GM19463 (cell line): ENCODE measurements around the gene GPATCH11.

Experiments used
- ATAC-seq: cut with Tn5 transposase; IDR thresholded peaks from one replicate; pipeline ENCODE4 v1.9.1; 2021; ENCODE audit warnings: mild to moderate bottlenecking, moderate library complexity; ENCODE audit not compliant: unreplicated experiment

The GPATCH11 gene

DNA sequence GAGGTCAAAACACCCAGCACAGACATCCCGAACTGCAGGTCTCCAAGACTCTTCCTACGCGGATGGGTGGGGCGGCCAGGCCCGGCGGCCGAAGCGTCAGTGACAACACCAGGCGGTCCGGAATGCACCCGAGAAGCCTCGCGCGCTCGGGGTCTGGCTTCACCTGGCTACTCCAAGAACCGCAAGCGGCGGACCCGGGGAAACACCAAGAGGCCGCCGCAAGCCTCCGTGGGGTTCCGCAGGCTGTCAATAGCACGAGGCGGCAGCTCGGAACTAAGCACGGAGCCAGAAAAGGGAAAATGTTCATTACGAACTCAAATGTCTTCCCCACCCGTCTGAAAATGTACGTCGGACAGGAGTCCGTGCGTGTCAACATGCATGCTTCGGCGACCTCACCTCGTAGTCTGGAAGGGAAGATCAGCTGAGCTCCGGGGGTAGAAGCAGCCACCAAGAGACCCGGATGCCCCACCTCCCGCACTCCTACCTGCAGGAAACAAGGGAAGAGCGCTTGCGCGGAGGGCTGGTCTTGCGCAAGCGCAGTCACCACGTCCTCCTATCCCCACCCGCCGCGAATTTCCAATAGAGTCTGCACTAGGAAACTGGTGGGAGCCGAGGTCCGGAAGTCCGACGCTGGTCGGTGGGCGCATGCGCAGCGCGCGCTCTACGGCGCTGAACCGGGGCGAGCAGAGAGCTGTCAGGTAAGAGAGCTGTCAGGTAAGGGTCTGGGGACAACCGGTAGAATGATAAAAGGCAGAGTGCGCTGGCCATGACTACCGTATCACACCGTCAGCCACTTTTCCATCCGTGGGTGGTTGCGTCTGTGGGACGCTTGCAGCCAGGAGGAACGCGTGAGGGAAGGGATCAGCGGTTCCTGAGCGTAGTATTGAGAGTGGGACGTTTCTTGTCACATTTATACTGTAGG is at the start of gene GPATCH11, which contains the start of gene HEATR5B:
TSS of gene GPATCH11 (plus strand) at position 646 of the 922 bp plus-strand sequence. CDS start 3,864 bp downstream, outside the sequence.
TSS of gene HEATR5B (minus strand) at position 500 of the 922 bp plus-strand sequence. CDS start 958 bp downstream, outside the sequence.
- ATAC-seq, result peak; percentile 86

DNA sequence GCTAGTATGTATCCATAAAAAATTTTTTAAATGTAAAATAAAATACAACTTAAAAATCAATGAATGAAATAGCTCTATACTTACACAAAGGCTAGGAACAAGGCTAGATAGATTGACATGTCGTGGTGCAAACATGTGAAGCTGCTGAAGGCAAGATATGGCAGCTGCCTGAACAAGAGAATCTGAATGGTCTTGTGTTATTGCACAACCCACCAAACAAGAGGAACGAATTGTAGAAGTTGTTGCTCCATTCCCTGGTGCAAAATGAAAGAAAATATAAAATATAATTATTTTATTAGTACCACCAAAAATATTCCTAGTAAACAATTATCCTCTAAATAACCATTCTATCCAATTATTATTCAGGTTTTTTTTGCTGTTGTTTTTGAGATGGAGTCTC is 46.5 kb upstream of the GPATCH11 start:
- no peak for ATAC-seq

DNA sequence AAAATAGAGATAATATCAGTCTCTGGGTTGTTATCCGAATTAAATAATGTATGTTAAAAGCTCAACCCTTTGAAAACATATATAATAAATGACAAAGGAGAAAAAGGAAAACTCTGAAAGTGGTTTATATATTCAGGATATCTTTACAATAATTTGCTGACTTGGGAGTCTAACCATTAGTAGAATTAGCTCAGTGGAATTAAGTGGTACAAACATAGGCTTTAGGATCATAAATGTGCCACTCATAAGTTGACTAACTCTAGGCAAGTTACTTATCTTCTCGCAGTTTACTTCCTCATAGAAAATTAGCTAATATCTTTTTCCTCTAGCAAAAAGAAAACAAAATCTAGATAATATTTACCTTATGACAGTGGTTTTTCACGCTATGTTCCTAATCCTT is 44.7 kb upstream of the GPATCH11 start:
- ATAC-seq, result no peak

DNA sequence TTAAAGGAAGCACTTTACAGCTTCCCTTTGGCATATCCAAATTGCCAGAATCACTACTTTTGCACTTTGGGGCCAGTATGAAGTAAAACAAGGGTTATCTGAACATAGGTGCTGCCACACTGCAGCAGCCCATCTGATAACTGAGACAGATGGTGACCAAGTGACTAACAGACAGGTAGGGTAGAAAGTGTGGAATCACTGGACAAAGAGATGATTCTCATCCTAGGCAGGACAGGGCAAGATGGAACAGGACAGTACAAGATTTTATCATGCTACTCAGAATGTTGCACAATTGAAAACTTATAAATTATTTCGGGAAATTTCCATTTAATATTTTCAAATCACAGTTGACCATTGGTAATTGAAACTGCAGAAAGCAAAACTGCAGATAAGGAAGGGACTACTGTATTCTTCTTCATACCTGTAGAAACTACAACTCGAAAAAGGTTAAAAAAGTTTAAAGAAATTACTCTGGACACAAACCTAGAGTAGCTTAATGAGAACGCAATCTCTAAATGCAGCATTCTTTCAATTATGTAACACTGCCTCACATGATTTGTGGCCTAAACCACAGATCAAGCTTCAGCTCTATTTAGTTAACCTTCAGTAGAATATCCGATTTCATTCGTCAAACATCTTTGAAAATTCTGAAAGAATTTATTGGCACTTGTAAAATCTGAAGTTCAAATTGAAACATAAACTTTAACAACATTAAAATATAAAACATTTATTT is 31.6 kb upstream of the GPATCH11 start:
- ATAC-seq, result no peak

DNA sequence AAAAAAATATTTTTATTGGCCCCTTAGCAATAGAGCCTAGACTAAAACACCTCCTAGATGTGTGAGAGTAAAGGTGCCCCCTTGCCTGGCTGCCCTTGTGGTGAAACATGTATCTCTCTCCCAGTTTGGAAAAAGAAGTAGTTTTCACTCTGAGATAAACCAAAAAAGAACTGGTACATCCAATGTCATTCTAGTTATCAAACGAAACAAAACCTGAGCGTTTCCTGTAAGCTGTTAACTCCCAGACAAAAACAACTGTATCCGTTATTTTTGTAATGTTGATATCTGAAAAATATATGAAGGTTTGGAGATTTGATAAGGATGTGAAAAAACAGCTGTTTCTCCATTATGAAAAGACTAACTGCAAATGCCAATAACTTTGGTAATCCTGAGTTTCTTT is 24.5 kb upstream of the GPATCH11 start:
- ATAC-seq, result no peak

DNA sequence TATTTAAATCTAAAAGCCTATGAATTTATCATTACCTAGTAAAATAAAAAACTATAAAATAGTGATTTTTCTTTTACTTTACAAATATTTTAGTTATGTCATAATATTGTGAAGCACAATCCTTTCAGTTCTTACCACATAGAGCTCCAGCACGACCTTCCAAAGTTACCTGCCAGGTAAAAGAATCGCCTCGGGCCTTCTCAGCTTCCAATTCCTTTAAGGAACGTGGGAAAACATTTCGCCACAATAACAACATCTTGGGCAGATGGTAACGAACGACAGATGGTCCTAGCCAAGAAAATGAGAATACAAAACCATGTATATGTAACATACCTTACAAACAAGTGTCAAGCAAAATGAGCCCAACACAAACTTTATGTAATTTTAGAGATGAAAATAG is 23.9 kb upstream of the GPATCH11 start:
- no peak for ATAC-seq

DNA sequence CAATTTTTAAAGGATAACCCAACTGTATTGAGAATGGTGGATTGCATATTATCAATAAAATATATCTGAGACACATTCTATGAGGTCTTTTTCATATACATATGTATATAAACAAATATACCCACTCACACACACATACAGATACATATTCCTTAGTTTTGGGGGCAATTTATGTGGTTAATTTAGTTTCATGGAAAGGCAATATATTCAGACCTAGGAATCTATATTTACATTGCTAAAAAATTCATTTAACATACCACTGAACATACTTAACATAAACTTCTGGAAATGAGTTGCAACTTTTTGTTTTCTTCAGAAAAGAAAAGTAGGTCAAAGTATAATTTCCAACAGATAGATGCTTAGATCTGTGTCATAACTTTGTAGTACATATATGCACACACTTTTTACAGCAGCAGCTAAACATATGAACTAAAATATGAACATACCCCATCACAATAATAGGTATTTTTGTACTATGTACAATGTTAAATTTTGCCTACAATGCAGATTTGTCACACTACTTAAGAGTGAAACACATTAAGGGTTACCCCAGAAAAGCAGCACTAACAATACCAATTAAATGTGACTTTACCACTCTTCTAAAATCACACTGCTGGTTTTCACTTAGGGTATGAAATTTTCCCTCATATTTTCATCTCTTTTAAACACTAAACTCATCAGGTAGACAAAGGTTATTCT is 23.2 kb upstream of the GPATCH11 start:
- no peak for ATAC-seq

DNA sequence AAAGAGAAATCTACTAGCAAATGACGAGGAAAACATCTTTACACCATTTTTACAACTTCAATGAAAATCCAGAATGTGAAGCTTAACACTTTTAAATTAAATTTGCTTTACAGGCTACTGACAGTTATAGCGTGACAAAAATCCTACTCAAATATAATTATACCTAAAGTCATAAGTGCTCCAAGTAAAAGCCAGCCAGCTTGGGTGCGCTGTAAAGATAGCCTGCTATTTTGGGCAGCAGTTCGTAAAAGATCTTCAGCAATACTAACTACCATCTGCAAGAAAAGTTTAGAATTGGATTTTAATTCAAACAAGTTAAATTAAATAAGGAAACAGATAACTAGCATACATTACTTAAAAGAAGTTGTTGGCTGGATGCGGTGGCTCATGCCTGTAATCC is 22.5 kb upstream of the GPATCH11 start:
- ATAC-seq, result no peak

DNA sequence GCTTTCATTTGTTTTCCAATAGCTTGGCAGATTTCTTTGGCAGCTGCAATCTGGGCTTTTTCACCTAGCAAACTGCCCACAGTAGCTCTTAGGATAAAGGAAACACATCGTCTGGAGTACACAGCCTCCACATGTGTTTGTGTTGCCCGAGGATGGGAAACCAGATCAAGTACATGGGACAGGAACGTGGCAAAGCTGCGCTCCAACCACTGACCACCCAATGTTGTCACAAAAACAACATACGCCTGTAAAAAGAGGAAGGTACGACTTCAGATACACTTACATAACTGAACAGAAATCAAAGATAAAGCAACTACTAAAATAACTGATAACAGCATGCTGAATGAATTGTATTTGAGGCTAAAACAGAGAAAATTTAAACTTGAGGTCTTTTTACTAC is 15.6 kb upstream of the GPATCH11 start:
- no peak for ATAC-seq

DNA sequence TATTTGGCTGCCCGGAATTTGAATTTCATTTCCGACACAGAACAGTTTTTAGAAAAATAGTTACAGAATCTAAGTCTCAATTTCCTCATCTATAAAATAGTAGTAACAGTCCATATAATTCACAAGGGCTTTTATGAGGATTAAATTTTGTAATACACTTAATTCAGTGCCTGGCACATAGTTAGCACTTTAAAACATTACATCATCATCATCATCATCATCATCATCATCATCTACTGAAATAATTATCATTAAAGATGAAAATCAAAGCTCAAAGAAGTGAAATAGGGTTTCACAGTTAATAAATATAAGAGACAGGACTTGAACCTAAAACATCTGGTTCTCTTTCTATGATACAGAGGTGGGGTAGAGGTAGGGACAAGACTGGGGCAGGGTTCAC is 13.4 kb upstream of the GPATCH11 start:
- ATAC-seq, result no peak

DNA sequence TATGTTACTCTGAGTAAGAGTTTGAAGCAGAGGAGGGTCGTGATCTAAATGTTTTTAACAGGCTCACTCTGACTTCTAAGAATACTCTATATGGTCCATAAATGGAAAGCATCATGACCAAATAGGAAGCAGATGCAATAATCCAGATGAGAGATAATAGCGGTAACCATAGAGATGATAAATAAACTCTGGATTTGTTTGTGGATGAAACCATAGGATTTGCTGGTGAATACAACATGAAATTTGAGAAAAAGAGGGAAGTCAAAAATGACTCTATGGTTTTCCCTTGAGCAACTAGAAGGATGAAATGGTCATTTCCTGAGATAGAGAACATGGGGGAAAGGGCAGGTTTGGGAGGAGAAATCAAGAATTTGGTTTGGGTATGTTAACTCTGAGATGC is 4.1 kb upstream of the GPATCH11 start:
- no peak for ATAC-seq

DNA sequence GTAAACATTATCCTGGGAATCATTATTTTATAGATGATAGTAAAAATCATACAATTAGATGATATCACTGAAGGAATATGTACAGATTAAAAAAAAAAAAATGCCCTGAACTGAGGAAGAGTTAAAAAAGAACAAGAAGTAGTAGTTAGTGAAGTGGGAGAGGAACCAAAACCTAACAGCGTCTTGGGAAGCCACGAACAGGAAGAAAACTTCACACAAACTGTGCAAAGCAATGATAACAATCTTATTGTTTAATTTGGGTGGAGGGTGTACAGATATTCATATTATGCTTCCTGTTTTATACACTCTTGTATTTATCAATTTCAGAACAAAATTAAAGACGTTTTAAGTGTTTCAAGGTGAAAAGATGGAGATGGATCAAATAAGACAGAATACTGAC is 3.6 kb upstream of the GPATCH11 start:
- no peak for ATAC-seq

DNA sequence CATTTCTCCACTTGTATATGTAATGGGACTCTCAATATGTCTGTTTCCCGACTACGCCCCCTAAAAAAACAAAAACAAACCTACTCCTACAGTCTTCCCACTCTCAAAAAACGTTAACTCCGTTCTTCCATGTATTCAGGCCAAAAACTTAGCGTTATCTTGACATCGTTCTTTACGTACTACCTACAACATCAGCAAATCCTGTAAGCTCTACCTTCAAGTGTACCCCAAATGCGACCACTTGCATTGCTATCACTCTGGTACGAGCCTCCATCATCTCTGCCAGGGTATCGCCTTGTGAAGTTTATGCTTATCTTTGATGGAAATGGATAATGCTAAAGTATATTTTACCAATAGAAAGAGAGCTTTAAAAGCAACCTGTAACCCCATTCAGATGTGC is 479 bp downstream of the GPATCH11 start:
- ATAC-seq, result no peak

DNA sequence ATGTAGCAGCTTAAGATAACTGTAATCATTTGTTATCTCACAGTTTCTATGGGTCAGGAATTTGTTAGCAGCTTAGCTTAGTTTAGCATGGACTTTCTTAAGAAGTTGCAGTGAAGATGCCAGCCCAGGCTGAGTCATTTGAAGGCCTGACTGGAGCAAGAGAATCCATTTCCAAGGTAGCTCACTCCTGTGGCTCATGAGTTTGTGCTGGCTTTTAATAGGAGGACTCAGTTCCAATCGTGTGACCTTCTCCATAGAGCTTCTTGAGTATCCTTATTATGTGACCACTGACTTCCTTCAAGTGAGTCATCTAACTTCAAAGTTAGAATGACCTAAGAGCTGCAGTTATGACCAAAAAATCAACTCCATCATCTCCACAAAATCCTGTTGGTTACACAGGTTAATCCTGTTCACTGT is 1.4 kb downstream of the GPATCH11 start:
- no peak for ATAC-seq

DNA sequence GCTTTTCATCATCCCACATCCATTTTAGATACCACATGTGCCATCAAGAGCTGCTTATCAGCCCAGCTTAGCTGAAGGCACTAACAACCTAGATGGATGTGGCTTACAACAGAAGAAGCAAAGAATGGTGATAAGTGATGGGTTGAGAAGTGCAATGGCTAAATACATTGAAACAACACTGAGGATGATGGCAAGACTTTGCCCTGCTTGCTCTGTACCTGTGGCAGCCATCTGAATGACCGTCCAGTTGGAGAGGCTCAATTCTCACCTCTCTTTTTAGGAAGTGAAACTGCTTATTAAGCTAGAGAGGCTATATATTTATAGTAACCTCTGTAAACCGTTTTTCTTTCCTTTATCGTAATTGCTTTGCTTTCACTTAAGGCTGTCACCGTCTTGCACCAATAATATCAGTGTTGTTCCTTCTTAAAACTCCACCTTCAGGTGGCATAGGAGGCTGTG is 5.7 kb downstream of the GPATCH11 start:
- peak; percentile 90 for ATAC-seq

DNA sequence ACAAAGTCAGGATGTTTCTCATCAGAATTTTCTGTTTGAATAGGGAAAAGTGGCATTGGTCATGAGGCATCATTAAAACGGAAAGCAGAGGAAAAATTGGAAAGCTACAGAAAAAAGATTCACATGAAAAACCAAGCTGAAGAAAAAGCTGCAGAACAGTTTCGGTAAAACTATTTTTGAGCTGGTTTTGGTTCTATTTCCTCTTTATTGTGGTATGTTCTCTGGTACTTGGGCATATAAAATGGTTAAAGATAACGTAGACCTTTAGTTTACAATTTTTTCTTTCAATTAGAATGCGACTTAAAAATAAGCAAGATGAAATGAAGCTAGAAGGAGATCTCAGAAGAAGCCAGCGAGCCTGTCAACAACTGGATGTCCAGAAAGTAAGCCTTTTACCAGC is 7.6 kb downstream of the GPATCH11 start:
- peak; percentile 51 for ATAC-seq

DNA sequence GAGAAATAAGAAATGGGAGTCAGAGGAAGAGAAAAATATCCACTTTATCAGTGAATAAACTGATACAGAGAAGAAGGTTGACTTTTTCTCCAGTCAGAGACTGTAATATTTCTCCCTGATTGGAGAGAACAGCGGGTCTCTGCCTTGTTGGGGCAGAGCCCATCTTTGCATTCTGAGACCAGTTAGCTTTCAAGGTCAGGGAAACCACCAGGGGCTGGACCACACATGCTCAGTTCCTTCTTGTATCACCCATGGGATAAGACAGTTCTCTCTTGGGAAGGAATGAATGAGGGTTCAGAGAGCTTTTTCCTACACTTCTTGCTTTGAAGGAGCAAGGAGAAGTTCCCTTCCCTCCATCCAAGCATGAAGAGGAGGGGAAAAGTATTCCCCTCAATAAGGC is 12.2 kb downstream of the GPATCH11 start:
- ATAC-seq, result no peak

DNA sequence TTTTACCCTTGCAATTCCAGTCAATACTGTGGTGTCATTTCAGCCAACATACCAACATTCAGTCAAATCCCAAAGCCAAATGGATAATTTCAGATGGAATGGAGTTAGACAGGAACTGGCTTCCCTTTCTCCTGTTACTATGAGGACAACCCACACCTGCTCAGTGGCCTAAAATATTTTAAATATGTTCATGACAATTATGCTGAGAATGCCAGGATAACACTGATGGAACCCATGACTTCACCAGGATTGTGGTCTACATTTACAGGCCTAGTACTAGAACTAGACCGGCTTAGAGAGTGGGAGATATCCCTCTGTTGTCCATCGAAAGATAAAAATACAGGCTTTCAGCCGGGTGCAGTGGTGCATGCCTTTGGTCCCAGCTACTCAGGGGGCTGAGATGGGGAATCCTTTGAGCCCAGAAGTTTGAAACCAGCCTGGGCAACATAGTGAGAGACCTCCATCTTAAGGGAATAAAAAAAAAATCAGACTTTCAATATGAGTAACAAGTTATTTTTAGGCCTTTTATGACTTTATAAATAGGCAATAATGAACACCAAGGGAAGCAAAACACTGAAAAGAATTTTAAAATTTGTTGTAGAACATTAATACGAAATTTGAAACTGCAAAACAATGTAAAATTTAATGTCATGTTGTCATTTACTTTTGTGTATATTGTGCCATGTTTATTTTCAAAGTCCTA is 14.2 kb downstream of the GPATCH11 start:
- ATAC-seq, result no peak

DNA sequence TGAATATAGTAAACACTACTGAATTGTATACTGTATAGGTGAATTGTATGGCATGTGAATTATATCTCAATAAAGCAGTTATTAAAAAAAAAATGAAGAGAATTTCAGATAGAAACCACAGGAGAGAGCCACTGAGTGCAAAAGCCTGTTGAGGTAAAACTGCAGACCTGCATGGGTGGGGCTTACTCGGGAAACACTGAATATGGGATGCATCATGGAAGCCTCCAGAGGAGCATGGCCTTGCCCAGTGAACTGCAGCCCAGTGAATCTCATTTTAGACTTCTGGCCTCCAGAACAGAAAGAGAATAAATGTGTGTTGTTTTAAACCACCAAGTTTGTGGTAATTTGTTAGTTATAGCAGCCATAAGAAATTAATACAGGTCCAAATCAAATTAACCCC is 15.7 kb downstream of the GPATCH11 start:
- no peak for ATAC-seq

DNA sequence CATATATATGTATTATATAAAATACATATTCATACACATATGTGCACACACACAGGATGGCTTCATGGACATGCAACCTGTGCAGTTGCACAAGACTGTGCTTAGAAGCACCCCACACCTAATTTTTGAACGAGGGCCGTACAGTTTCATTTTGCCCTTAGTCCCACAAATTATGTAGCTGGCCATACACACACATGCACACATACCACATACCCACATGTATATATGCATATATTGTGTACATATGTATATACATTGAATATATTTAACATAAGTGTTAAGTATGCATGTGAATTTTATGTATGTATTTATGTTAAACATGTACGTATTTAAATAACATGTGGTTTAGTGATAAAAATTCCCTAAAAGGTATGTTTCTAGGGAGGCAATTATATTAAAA is 18.3 kb downstream of the GPATCH11 start:
- no peak for ATAC-seq

DNA sequence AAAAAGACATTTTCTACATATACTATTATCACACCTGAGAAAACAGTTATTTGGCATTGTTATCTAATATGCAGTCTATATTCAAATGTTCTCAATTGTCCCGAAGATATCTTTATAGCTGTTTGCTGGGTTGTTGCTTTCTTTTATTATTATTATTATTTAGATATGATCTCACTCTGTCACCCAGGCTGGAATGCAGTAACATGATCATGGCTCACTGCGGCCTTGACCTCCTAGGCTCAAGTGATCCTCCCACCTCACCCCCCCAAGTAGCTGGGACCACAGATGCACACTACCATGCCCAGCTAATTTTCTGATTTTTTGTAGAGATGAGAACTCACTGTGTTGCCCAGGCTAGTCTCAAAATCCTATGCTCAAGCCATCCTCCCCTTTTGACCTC is 19.9 kb downstream of the GPATCH11 start:
- no peak for ATAC-seq
